Measurements from ENCODE around the gene PCSK6. TPM values are rescaled to one million over a fixed set of nuclear protein-coding genes. Genes with fewer than 3 reads are reported as not detected.

The PCSK6 gene
- total and polyA plus RNA-seq, 7 donors, result 8.3 to 32.7 (median 13.3) TPM

GRCh38 chr15:101355678-101356464, 133.6 kb downstream of the PCSK6 start:
- Histone ChIP-seq H3K9me3 (no peaks in the 10 kb centered on the region), H3K36me3 (ENCODE audit: insufficient read depth in 1 of 2, low read depth in 1 of 2) (no peaks in the 10 kb centered on the region), H3K27ac (no peak overlapping the region), H3K4me3 (no peak overlapping the region), H3K4me1 (peaks cover 17% of the 10 kb centered on the region), H3K27me3 (ENCODE audit: insufficient read depth in 3 of 3, low read length in 2 of 3) (no peaks in the 10 kb centered on the region)
- no peak for DNase-seq
- WGBS, 3 donors, result 67 to 80% (median 71%) methylated on average over 23 of the region's 23 CpGs
- intact Hi-C loops (cut with DNase I), result no loop called here
- TF ChIP-seq CTCF (IDR thresholded peaks at IDR 0.05), result no peak
- no peak for ATAC-seq

- WGBS, 3 donors, result 77 to 86% (median 82%) methylated on average over 5 of the region's 5 CpGs
- TF ChIP-seq CTCF (IDR thresholded peaks at IDR 0.05), result no peak
- DNase-seq (no peak), ATAC-seq (no peak)
- Histone ChIP-seq H3K27ac (no peak overlapping the region), H3K27me3 (ENCODE audit: insufficient read depth in 3 of 3, low read length in 2 of 3) (no peaks in the 10 kb centered on the region), H3K9me3 (no peaks in the 10 kb centered on the region), H3K4me1 (peaks cover 14% of the 10 kb centered on the region), H3K36me3 (ENCODE audit: insufficient read depth in 1 of 2, low read depth in 1 of 2) (no peaks in the 10 kb centered on the region), H3K4me3 (no peak overlapping the region)
- intact Hi-C loops (cut with DNase I), result no loop called here
Observed at GRCh38 chr15:101354891-101355623, 134.4 kb downstream of the PCSK6 start.

GRCh38 chr15:101353240-101353639, 136.3 kb downstream of the PCSK6 start:
- Histone ChIP-seq H3K27ac (no peak overlapping the region), H3K4me1 (no peaks in the 10 kb centered on the region), H3K9me3 (no peaks in the 10 kb centered on the region), H3K36me3 (ENCODE audit: insufficient read depth in 1 of 2, low read depth in 1 of 2) (no peaks in the 10 kb centered on the region), H3K4me3 (no peak overlapping the region), H3K27me3 (ENCODE audit: insufficient read depth in 3 of 3, low read length in 2 of 3) (no peaks in the 10 kb centered on the region)
- no peak for ATAC-seq
- intact Hi-C loops (cut with DNase I), result loop anchor here in 1 of 2 donors (1.0 kb wide), 1 partner anchor 35 kb away; no protein-coding TSS in a partner anchor
- TF ChIP-seq CTCF (IDR thresholded peaks at IDR 0.05), result no peak
- 73 to 80% (median 75%) methylated on average over 7 of the region's 7 CpGs for WGBS, 3 donors
- no peak for DNase-seq

GRCh38 chr15:101351736-101352135, 137.8 kb downstream of the PCSK6 start:
- no peak for ATAC-seq
- H3K36me3 ChIP-seq (ENCODE audit: insufficient read depth in 1 of 2, low read depth in 1 of 2), result no peaks in the 10 kb centered on the region
- no peak for TF ChIP-seq CTCF (IDR thresholded peaks at IDR 0.05)
- 79 to 87% (median 83%) methylated on average over 2 of the region's 2 CpGs for WGBS, 3 donors
- H3K4me3 ChIP-seq, result no peak overlapping the region
- no peaks in the 10 kb centered on the region for H3K4me1 ChIP-seq
- no peak for DNase-seq
- no peaks in the 10 kb centered on the region for H3K27me3 ChIP-seq (ENCODE audit: insufficient read depth in 3 of 3, low read length in 2 of 3)
- no peaks in the 10 kb centered on the region for H3K9me3 ChIP-seq
- intact Hi-C loops (cut with DNase I), result no loop called here
- H3K27ac ChIP-seq, result no peak overlapping the region
